Dermis microvascular lymphatic vessel endothelial cell (primary cell): ENCODE data around the gene PIGA. TPM values are rescaled to one million over a fixed set of nuclear protein-coding genes. Genes with fewer than 3 reads are reported as not detected.
"Not testable (repeated sequence)": the region's sequence is repeated elsewhere in the genome, so short reads cannot be mapped to it uniquely, and the experiment has no call there.

Experiments
- DNase-seq, 2 donors: peaks; one replicate each; pipeline versions ENCODE4 v3.0.0 to v3.0.0-alpha.2; 2010; ENCODE audit warnings: low read depth in 2 of 2
- total RNA-seq: library from RNA; depleted of rRNA; stranded (reverse); fragments of >200 nt; gene quantifications from 2 replicates; pipeline ENCODE4 v1.2.1, GENCODE V29; 2014

The PIGA gene
- total RNA-seq, 1 donor from 2014 or later: 7.6 TPM

DNA sequence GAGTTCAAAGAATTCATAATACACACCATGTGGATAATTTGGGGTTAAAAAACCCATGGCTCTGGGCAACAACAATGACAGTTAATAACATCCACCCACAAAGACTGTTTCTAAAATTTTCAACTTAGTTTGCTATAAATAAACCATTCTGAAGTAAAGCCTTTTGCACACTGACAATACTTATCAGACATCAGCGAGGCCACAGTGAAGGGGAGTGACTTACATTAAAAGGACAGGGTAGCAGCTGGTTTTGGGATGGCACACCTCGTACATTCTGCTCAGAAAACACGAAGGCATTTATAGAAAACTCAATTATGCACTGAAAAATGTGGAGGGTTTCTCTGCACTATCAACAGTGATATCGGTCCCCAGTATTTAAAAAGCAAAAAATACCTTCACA lies 15.0 kb downstream of the PIGA start:
- no peak for DNase-seq

- no peak for DNase-seq
Observed at GRCh38 chrX:15319075-15319474, 16.2 kb downstream of the PIGA start.

DNA sequence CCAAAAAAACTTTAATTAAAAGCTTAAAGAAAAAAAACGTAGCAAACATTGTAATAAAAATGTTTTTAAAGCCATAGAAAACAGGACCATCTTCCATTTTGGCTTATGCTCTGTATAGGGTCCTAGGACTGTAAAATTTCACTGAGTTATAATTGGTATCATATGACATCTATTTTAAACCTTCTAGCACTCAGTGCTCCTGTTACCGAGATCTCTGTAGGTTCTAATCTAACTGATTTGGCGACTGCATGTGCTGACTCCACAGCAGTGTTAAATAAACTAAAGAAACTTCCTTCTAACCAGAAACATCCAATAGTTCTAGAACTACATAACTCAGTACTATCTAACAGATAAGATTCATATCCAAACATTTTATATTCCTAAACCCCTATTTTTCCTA lies 19.8 kb downstream of the PIGA start, which contains the start of gene ASB11:
Gene ASB11, minus strand, starts transcription at position 132 of the 400 bp plus-strand sequence. Its CDS starts 35 bp downstream, at position 97.
- no peak for DNase-seq

GRCh38 chrX:15314472-15314871 lies 20.9 kb downstream of the PIGA start:
- no peak for DNase-seq

GRCh38 chrX:15311119-15311518 lies 24.2 kb downstream of the PIGA start:
- no peak for DNase-seq

DNA sequence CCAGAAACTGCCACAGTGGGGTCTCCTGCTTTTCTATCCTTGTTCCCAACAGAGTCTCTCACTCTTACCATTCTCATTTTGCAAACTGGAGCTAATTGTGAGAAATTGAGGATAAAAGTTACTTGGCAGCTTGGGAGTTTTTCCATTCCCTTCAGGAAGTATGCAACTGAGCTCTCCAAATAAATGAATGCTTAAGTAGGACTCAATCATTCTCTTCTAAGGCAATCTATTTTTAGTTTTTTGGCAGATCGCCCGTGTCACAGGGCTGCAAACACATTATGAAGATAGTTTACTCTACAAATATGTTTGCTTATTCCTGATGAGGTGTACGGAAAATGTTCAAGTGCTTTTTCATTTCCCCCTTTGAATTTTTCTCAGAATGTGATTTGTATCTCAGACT lies 25.2 kb downstream of the PIGA start:
- peak in 1 of 2 donors; percentile 87 for DNase-seq

- not testable (repeated sequence) for DNase-seq
Observed at GRCh38 chrX:15305899-15306298, 29.4 kb downstream of the PIGA start.

GRCh38 chrX:15301924-15302323 lies 33.4 kb downstream of the PIGA start:
- DNase-seq: no peak

GRCh38 chrX:15299941-15300851 lies 35.1 kb downstream of the PIGA start:
- DNase-seq: peak; percentile 25 to 44

DNA sequence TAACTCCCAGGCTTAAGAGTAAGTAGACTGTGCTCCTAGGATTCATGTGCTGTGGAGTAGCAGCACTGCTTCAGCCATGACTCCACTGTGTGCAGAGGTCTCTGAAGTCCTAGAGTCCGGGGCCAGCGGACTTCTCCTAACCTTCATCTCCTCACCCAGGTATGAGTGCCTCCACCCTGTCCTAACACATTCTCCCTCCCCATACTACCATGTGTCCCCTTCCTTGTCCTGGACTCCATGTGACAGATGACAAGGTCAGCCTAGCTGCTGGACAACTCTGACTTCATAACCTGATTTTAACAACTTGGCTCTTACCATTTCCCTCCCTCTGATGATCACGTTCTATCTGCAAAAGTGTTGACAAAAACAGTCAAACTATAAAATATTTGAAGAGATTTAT lies 36.5 kb downstream of the PIGA start:
- DNase-seq: no peak

DNA sequence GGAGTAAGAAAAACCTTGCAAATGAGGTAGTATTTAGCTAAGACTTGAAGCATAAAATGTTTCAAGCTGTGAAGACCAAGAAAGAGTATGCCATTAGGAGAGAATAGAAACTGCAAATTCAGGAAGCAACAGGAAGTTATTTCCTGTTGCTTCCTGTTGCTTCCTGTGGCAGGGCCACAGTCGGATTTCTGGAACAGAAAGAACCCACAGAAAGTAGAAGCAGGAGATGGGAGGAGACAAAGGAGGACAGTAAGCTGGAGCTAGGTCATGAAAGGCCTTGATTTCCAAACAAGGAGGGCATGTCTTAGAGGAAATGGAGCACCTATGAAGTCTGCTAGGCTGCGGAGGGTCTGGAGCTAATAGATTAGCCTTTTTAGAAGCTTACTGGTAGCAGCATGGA lies 37.1 kb downstream of the PIGA start:
- peak; percentile 76 to 81 for DNase-seq

- DNase-seq: no peak
Observed at GRCh38 chrX:15293451-15293850, 41.9 kb downstream of the PIGA start.

DNA sequence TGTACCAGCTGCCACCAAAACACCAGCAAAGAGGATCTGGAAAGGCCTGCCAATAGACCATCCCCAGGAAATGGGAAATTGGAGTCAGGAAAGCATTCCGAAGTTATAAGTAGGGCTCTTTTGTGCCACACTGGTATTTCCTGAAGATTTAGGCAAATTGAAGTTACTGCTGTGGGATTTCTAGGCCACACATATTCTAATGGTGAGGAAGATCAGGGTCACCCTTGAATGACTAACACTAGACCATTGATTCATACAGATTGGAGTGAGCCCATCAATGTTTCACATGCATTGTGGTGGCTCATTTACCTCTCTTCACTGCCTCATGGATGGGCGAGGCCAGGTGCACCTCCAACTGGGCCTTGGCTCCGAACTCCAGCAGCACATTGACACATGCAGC lies 42.5 kb downstream of the PIGA start:
- DNase-seq: peak in 1 of 2 donors; percentile 3

DNA sequence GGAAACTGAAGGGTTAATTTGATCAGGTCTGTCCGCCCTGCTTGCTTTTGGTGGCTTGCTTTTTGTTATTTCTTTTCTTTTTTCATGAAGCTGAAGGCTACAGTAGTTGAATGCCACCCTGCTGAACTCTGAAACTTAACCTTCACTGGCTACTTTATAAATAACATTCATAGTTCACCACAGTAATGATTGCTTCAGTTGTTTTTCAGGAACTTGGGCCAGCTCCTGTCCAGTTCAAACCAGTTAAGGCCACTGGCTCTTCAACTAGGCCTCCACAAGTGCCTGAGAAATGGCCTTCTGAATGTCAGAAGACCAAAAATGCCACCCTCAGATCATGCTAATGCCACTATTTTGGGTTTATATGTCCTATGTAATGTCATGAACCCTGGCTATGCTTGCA lies 57.7 kb downstream of the PIGA start:
- DNase-seq: no peak

- DNase-seq: no peak
Observed at GRCh38 chrX:15274946-15275345, 60.4 kb downstream of the PIGA start.

- not testable (repeated sequence) for DNase-seq
Observed at GRCh38 chrX:15273275-15273674, 62.0 kb downstream of the PIGA start.

GRCh38 chrX:15271757-15272156 lies 63.6 kb downstream of the PIGA start:
- no peak for DNase-seq

- peak; percentile 10 to 75 for DNase-seq
Observed at GRCh38 chrX:15269618-15270521, 65.5 kb downstream of the PIGA start, which contains the start of gene ASB9. ASB9 (minus strand) TSS chrX:15270083; CDS start chrX:15269874, 209 bp downstream.
